ENCODE measurements around the gene MGRN1. TPM values are rescaled to one million over a fixed set of nuclear protein-coding genes. Genes with fewer than 3 reads are reported as not detected.

Gene MGRN1
- total and polyA plus RNA-seq, 2 of the 13 experiments (the other 11 are each of a cell fraction or from before 2014, with no cell fraction given) = 11.9 to 12.6 TPM

DNA sequence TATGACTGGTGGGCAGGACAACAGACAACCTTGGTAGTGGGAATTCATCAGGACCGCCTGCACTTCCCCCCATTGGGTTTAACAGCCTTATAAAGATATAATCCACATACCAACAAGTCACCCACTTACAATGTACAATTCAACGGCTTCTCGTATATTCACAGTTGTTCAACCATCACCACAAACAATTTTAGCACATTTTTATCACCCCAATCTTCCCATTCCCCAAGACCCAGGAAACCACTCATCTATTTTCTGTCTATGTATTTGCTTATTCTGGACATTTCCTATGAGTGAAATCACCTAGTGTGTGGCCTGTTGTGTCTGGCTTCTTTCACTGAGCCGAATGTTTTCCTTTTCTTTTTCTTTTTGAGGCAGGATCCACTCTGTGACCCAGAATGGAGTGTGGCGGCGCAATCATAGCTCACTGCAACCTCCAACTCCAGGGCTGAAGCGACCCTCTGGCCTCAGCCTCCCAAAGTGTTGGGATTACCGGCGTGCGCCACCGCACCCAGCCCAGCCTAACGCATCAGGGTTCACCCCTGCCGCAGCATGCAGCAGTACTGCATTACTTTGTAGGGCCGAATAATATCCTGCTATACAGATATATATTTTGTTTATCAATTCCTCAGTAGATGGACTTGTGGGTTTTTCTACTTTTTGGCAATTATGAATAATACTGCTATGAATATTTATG, 98.6 kb downstream of the MGRN1 start:
- Histone ChIP-seq H3K27ac (ENCODE audit: extremely low read length, insufficient read depth, low read length) (no peak overlapping the region), H3K27me3 (ENCODE audit: control insufficient read depth in 1 of 2, insufficient read depth in 2 of 2, low read length in 2 of 2) (no peaks in the 10 kb centered on the region; a peak in 1 of 5 replicates), H3K9ac (ENCODE audit: insufficient read depth, low read depth, low read length) (no peak overlapping the region), H3K9me3 (ENCODE audit: low read length) (no peaks in the 10 kb centered on the region), H2AFZ (ENCODE audit: low read length) (no peak overlapping the region), H3K36me3 (replicated peaks in 1 of 2; ENCODE audit: control insufficient read depth in 1 of 2, insufficient read depth in 2 of 2, low read length in 2 of 2) (peaks cover 6 to 36% of the 10 kb centered on the region in 2 experiments), H3K4me2 (ENCODE audit: low read depth, low read length) (no peak overlapping the region), H4K20me1 (ENCODE audit: insufficient read depth, low read length) (no peaks in the 10 kb centered on the region), H3K4me3 (replicated peaks in 1 of 3; ENCODE audit: insufficient read depth in 1 of 3, low read depth in 2 of 3, low read length in 3 of 3) (no peak overlapping the region), H3K79me2 (ENCODE audit: insufficient read depth, low read length) (no peaks in the 10 kb centered on the region), H3K4me1 (ENCODE audit: insufficient read depth, low read length) (no peaks in the 10 kb centered on the region)
- ATAC-seq (no peak), FAIRE-seq (no peak), DNase-seq (ENCODE audit: low spot score) (no peak)
- ChIA-PET CTCF (ENCODE audit: low intra/inter-chr PET ratio, low total read pairs) (no interaction called here), POLR2A (no interaction called here)
- 98% methylated on average over 14 of the region's 14 CpGs for WGBS (ENCODE audit: low lambda C conversion rate)
- intact Hi-C loops (cut with micrococcal nuclease; ENCODE audit: unreplicated experiment) (no loop called here), in situ Hi-C loops (cut with HindIII; ENCODE audit: extremely low pct_ligation_motif_present, low pct_unique_long_range_greater_than_20kb) (no loop called here)
- no TSS peak for BruUV-seq (replicated peaks)
- TF ChIP-seq NR2C2 (CRISPR knock-in tag; IDR thresholded peaks at IDR 0.05; ENCODE audit: borderline replicate concordance) (no peak), PRPF4 (IDR thresholded peaks at IDR 0.05; ENCODE audit: low read depth, low read length, poor library complexity, severe bottlenecking) (no peak)

DNA sequence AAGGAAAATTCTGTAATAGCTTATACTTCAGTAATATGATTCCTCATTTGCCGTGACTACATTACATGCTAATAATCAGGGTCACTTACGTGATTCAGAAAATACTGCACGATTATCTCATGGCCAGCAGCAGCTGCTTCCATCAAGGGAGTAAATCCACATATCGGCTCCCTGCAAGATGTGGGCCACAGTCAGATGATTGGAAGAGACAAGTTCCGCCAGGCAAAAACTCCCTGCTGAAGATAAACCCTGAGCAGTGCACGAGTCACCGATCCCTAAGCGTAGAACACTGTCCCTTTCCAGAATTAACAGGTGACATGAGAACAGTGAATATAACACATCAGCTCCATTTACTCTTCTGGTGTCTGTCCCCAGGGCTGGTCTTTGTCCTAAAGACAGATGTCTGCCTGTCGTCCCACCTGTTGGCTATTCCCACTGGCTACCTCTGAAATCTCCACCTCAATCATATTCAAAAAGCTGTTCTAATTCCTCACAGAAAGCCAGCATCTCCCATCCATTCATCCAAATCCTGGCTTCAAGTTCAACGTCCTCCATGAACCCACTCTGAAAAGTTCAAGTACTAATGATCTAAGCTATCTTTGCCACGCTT, 100.1 kb downstream of the MGRN1 start:
- BruUV-seq (replicated peaks) = no TSS peak
- ATAC-seq = no peak
- TF ChIP-seq BHLHE40 (IDR thresholded peaks at IDR 0.05; ENCODE audit: low read length) (no peak), ZMYM2 (CRISPR knock-in tag; IDR thresholded peaks at IDR 0.05) (no peak), ZNF292 (CRISPR knock-in tag; IDR thresholded peaks at IDR 0.05; ENCODE audit: borderline replicate concordance, low read depth) (no peak), ZNF24 (IDR thresholded peaks at IDR 0.05) (no peak), ZNF549 (CRISPR knock-in tag; IDR thresholded peaks at IDR 0.05) (no peak), HMG20A (CRISPR knock-in tag; IDR thresholded peaks at IDR 0.05; ENCODE audit: borderline replicate concordance) (no peak), WIZ (CRISPR knock-in tag; IDR thresholded peaks at IDR 0.05) (no peak), ZNF335 (CRISPR knock-in tag; IDR thresholded peaks at IDR 0.05) (no peak), CAMTA2 (CRISPR knock-in tag; IDR thresholded peaks at IDR 0.05; ENCODE audit: borderline replicate concordance) (no peak), ZC3H13 (CRISPR knock-in tag; IDR thresholded peaks at IDR 0.05) (no peak), ZNF788 (CRISPR knock-in tag; IDR thresholded peaks at IDR 0.05; ENCODE audit: borderline replicate concordance) (no peak), RNF2 (conservative IDR thresholded peaks at IDR 0.05; ENCODE audit: low read depth) (no peak), ZC3H4 (CRISPR knock-in tag; IDR thresholded peaks at IDR 0.05; ENCODE audit: borderline replicate concordance) (no peak), ZNF446 (CRISPR knock-in tag; IDR thresholded peaks at IDR 0.05) (no peak), ZNF337 (CRISPR knock-in tag; IDR thresholded peaks at IDR 0.05; ENCODE audit: borderline replicate concordance, low read depth) (no peak)
- TF ChIP-seq, protein P1, sequence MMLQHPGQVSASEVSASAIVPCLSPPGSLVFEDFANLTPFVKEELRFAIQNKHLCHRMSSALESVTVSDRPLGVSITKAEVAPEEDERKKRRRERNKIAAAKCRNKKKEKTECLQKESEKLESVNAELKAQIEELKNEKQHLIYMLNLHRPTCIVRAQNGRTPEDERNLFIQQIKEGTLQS (CRISPR knock-in tag; IDR thresholded peaks at IDR 0.05) = no peak
- TF ChIP-seq, protein P2, sequence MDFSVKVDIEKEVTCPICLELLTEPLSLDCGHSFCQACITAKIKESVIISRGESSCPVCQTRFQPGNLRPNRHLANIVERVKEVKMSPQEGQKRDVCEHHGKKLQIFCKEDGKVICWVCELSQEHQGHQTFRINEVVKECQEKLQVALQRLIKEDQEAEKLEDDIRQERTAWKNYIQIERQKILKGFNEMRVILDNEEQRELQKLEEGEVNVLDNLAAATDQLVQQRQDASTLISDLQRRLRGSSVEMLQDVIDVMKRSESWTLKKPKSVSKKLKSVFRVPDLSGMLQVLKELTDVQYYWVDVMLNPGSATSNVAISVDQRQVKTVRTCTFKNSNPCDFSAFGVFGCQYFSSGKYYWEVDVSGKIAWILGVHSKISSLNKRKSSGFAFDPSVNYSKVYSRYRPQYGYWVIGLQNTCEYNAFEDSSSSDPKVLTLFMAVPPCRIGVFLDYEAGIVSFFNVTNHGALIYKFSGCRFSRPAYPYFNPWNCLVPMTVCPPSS (IDR thresholded peaks at IDR 0.05) = no peak

More for the DNA sequence above, 100.1 kb downstream of the MGRN1 start:
- Histone ChIP-seq H3K27ac (ENCODE audit: extremely low read length, insufficient read depth, low read length) (no peak overlapping the region), H3K4me1 (ENCODE audit: insufficient read depth, low read length) (no peaks in the 10 kb centered on the region), H3K9ac (ENCODE audit: insufficient read depth, low read depth, low read length) (no peak overlapping the region), H3K27me3 (ENCODE audit: control insufficient read depth in 1 of 2, insufficient read depth in 2 of 2, low read length in 2 of 2) (no peaks in the 10 kb centered on the region; a peak in 1 of 5 replicates), H3K9me3 (ENCODE audit: low read length) (no peaks in the 10 kb centered on the region), H3K79me2 (ENCODE audit: insufficient read depth, low read length) (no peaks in the 10 kb centered on the region), H3K4me2 (ENCODE audit: low read depth, low read length) (no peak overlapping the region), H3K36me3 (replicated peaks in 1 of 2; ENCODE audit: control insufficient read depth in 1 of 2, insufficient read depth in 2 of 2, low read length in 2 of 2) (peaks cover 10 to 36% of the 10 kb centered on the region in 2 experiments), H3K4me3 (replicated peaks in 1 of 3; ENCODE audit: insufficient read depth in 1 of 3, low read depth in 2 of 3, low read length in 3 of 3) (no peak overlapping the region), H4K20me1 (ENCODE audit: insufficient read depth, low read length) (no peaks in the 10 kb centered on the region), H2AFZ (ENCODE audit: low read length) (no peak overlapping the region)
- intact Hi-C loops (cut with micrococcal nuclease; ENCODE audit: unreplicated experiment) = no loop called here
- FAIRE-seq = no peak
- in situ Hi-C loops (cut with HindIII; ENCODE audit: extremely low pct_ligation_motif_present, low pct_unique_long_range_greater_than_20kb) = no loop called here
- WGBS (ENCODE audit: low lambda C conversion rate) = 97% methylated on average over 9 of the region's 11 CpGs
- CTCF ChIA-PET (ENCODE audit: low intra/inter-chr PET ratio, low total read pairs) = no interaction called here
- POLR2A ChIA-PET = no interaction called here
- DNase-seq (ENCODE audit: low spot score) = no peak

Measured in HepG2 (cell line).